ENCODE data around the gene SUCLA2.

Gene SUCLA2

DNA sequence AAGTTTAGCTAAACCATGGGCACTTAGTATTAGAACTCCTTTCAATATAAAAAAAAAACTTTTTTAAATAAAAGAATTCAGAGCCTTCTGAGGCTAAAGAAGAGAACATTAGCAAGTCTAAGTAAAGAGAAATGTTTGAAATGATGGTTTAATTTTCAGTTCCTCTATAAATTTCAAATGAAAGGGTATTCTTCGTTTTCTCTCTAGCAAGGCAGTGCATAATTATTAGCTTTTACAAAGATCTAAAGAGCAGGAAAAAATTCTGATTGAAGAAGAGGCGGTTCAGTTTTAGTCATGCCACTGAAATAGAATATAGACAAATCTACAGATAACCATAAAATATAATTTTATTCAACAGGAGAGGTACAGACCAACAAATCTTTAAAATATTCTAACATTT, 18.0 kb downstream of the SUCLA2 start:
- in situ Hi-C loops (cut with HindIII; ENCODE audit: low sequenced_read_pairs), result no loop called here
- no peak for TF ChIP-seq CTCF (IDR thresholded peaks at IDR 0.05; ENCODE audit: low read depth, low read length)
- H3K4me3 ChIP-seq (ENCODE audit: low read depth, low read length), result no peak overlapping the region
- DNase-seq (ENCODE audit: low read depth, low spot score), result no peak

GRCh38 chr13:47976325-47976724, 24.7 kb downstream of the SUCLA2 start:
- in situ Hi-C loops (cut with HindIII; ENCODE audit: low sequenced_read_pairs), result no loop called here
- H3K4me3 ChIP-seq (ENCODE audit: low read depth, low read length), result no peak overlapping the region
- no peak for TF ChIP-seq CTCF (IDR thresholded peaks at IDR 0.05; ENCODE audit: low read depth, low read length)
- DNase-seq (ENCODE audit: low read depth, low spot score), result peak; percentile 2

DNA sequence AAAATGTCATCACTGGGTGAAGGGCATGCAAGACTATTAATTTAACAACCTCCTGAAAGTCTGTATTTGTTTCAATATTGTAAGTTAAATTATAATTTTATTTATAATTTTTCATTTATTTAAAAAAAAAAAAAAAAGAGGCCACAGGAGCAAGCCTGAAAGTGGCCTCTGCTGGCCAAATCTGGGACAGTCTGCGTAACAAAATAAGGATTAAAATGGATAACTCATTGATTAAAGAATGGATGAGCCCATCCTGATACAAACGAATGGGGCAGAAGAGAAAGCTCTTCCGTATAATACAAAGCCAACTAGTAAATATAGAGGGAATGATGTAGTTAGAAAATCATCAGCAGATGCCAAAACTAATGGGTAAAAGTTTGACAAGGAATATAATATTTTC, 36.2 kb downstream of the SUCLA2 start:
- TF ChIP-seq CTCF (IDR thresholded peaks at IDR 0.05; ENCODE audit: low read depth, low read length), result peak; percentile 25
- DNase-seq (ENCODE audit: low read depth, low spot score), result no peak
- H3K4me3 ChIP-seq (ENCODE audit: low read depth, low read length), result no peak overlapping the region
- in situ Hi-C loops (cut with HindIII; ENCODE audit: low sequenced_read_pairs), result no loop called here

DNA sequence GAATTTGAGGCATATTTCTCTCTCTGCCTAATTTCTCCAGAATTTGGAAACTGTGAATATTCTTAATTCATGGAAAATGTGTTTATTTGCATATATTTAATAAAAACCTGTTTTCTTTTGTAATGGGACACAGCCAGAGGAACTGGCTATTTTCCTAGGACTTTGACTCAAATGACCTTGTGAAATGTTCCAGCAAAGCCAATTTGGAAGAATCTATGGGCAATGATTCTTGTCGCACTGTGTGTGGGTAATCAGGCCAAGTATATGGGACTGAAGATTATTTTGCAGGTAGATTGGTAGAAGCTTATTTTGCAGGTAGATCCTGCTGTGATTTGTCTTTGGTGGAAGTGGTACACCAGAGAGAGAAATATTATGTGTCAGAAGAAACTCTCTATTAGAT, 38.8 kb downstream of the SUCLA2 start:
- TF ChIP-seq CTCF (IDR thresholded peaks at IDR 0.05; ENCODE audit: low read depth, low read length), result no peak
- DNase-seq (ENCODE audit: low read depth, low spot score), result no peak
- no peak overlapping the region for H3K4me3 ChIP-seq (ENCODE audit: low read depth, low read length)
- in situ Hi-C loops (cut with HindIII; ENCODE audit: low sequenced_read_pairs), result no loop called here

DNA sequence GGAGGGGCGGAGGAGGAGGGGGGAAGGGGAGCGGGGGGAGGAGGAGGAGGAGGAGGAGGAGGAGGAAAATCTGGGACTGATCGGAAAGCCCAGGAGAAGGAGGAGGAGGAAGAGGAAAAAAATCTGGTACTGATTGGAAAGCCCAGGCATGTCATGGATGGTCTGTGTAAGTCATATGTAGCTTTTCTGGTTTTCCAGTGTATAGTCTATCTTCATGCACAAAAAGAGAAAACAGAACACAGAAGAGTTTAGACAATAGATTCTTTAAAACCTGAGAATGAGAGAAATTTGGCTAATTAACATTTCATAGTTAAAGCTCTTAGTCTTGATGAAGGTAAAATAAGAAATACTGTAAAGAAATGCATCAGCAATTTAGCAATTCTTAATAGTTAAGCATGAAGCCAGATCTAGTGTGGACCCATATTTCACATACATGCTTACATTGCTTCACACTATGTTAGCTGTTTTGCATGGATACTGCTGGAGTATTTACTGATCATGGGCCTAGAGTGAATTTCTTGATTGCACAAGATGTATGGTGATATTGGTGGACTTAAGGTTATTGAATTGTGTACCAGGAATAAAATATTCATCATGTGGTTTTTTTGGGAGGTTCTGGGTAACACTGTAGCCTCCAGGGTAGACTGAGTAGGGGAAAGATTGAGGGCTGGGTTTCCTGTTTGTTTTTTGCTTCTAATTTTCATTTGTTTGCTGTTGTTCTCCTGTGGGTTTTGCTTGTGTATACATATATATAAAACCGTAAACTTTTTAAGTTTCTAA, 41.4 kb downstream of the SUCLA2 start:
- in situ Hi-C loops (cut with HindIII; ENCODE audit: low sequenced_read_pairs), result no loop called here
- DNase-seq (ENCODE audit: low read depth, low spot score), result no peak
- TF ChIP-seq CTCF (IDR thresholded peaks at IDR 0.05; ENCODE audit: low read depth, low read length), result no peak
- no peak overlapping the region for H3K4me3 ChIP-seq (ENCODE audit: low read depth, low read length)

DNA sequence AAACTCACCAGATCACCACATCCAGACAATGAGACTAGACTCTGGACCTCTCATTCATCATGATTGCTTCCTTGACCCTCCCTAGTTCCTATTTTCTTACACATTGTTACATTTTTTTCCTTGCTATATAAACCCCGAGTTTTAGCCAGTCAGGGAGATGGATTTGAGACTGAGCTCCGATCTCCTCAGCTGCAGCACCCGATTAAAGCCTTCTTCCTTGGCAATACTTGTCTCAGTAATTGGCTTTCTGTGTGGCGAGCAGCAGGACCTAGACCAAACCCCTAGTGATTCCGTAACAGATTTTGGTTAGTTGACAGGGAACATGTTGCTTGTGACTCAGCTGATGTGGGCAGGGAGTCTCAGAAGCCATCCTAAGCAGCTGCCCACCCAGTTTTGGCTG, 44.0 kb downstream of the SUCLA2 start:
- H3K4me3 ChIP-seq (ENCODE audit: low read depth, low read length), result no peak overlapping the region
- in situ Hi-C loops (cut with HindIII; ENCODE audit: low sequenced_read_pairs), result no loop called here
- TF ChIP-seq CTCF (IDR thresholded peaks at IDR 0.05; ENCODE audit: low read depth, low read length), result no peak

More for the DNA sequence above, 44.0 kb downstream of the SUCLA2 start:
- DNase-seq (ENCODE audit: low read depth, low spot score), result no peak

Measured in astrocyte of the spinal cord (primary cell).